A549 (cell line): ENCODE data around the gene CFAP61. TPM values are rescaled to one million over a fixed set of nuclear protein-coding genes. Genes with fewer than 3 reads are reported as not detected.

Source experiments
- CBX2 ChIP-seq: fragments of 200-600 bp; sonication (generic); IDR thresholded peaks from 2 replicates; pipeline ENCODE4 v1.6.1; 2016; ENCODE audit warnings: low read depth, mild to moderate bottlenecking, borderline replicate concordance
- POLR2AphosphoS2 ChIP-seq: conservative IDR thresholded peaks from 2 replicates; pipeline ENCODE4 v1.6.1; 2012; ENCODE audit warnings: low read length, improper control_type of control experiment, inconsistent platforms
- ZFP36 ChIP-seq: fragments of 450-650 bp; IDR thresholded peaks from 2 replicates; pipeline ENCODE4 v1.6.1; 2014; ENCODE audit warnings: borderline replicate concordance; ENCODE audit not compliant: partially characterized antibody
- polyA plus RNA-seq, 4 experiments: library from polyadenylated mRNA; depleted of rRNA in 3 of 4; stranded (reverse); fragments of >200 nt; fragmentation: RNase III in 1 of 4; extraction: RNeasy Plus Mini Kit Qiagen cat#74134 plus additional on column Dnase treatment in 1 of 4; gene quantifications; 2 replicates in 3 of 4; 3 replicates in 1 of 4; pipeline ENCODE4 v1.2.3, GENCODE V29; 2011 to 2017
- small RNA-seq, 6 experiments: library from RNA; depleted of rRNA; stranded (forward); fragments of <200 nt; gene quantifications; one replicate each; pipeline ENCODE3, GENCODE V24; 2012

CFAP61 gene
- polyA plus RNA-seq, 2 of the 4 experiments (the other 2 are of a cell fraction): 0.39 to 0.70 TPM

DNA sequence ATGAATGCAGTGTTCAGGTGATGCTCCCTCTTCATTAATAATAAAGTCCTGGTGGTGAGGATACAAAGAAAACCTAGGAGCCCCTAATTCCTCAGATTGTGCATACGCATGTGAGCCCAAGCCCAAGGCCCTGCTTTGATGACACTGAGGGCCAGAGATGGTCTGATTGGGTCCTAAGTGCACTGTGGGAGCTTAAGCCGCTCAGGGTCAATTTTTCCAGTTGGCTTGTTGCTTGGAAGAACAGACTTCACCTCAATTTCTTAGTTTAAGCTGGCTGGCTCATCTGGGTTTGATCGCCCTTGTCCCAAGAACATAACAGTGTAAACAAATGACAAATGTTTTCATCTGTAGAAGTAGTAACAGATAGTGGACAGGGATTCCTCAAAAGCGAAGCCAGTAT, 357.0 kb downstream of the CFAP61 start (continued):
- no peak for TF ChIP-seq CBX2
- TF ChIP-seq ZFP36: no peak
- no peak for TF ChIP-seq POLR2AphosphoS2

Small RNA genes lying within 50 kb of the gene (small RNA-seq; reads per million reads assigned to genes)
- 0 reads per million in 6 experiments for gene RN7SL690P

Other genes with a start within 250 kb of the CFAP61 start
- 154 and 219 TPM in 2 replicates for gene NAA20, start 35.2 kb upstream of the CFAP61 start, polyA plus RNA-seq (2011; rRNA removed)
- 174 to 202 TPM (median 175 TPM) in 3 replicates for gene NAA20, start 35.2 kb upstream of the CFAP61 start, polyA plus RNA-seq (2017; fragmentation: RNase III; extraction: RNeasy Plus Mini Kit Qiagen cat#74134 plus additional on column Dnase treatment)
- gene CRNKL1, start 66 bp upstream of the CFAP61 start, polyA plus RNA-seq (2011; rRNA removed): 23.6 and 32.1 TPM in 2 replicates
- 19.1 to 20.5 TPM (median 19.4 TPM) in 3 replicates for gene CRNKL1, start 66 bp upstream of the CFAP61 start, polyA plus RNA-seq (2017; fragmentation: RNase III; extraction: RNeasy Plus Mini Kit Qiagen cat#74134 plus additional on column Dnase treatment)